HG03460 (cell line): Measurements from ENCODE around the gene PIGU.
"Not testable (repeated sequence)": the region's sequence is repeated elsewhere in the genome, so short reads cannot be mapped to it uniquely, and the experiment has no call there.

Source experiments
- ATAC-seq: cut with Tn5 transposase; IDR thresholded peaks from one replicate; pipeline ENCODE4 v1.9.1; 2021; ENCODE audit not compliant: unreplicated experiment

Gene PIGU

GRCh38 chr20:34624629-34625028 lies 52.3 kb downstream of the PIGU start:
- no peak for ATAC-seq

GRCh38 chr20:34622821-34623451 lies 54.0 kb downstream of the PIGU start:
- no peak for ATAC-seq

GRCh38 chr20:34621383-34622367 lies 55.2 kb downstream of the PIGU start:
- no peak for ATAC-seq

- no peak for ATAC-seq
Measured at GRCh38 chr20:34621036-34621343, 55.9 kb downstream of the PIGU start.

GRCh38 chr20:34618676-34619075 lies 58.2 kb downstream of the PIGU start:
- ATAC-seq: no peak

- ATAC-seq: not testable (repeated sequence)
Measured at GRCh38 chr20:34616913-34617312, 60.0 kb downstream of the PIGU start.

- no peak for ATAC-seq
Measured at GRCh38 chr20:34615477-34615876, 61.4 kb downstream of the PIGU start.

- not testable (repeated sequence) for ATAC-seq
Measured at GRCh38 chr20:34611976-34612375, 64.9 kb downstream of the PIGU start.

GRCh38 chr20:34607066-34607465 lies 69.8 kb downstream of the PIGU start:
- no peak for ATAC-seq

- no peak for ATAC-seq
Measured at GRCh38 chr20:34604980-34605788, 71.7 kb downstream of the PIGU start.

GRCh38 chr20:34600892-34601653 lies 75.8 kb downstream of the PIGU start:
- ATAC-seq: no peak

GRCh38 chr20:34595377-34596184 lies 81.3 kb downstream of the PIGU start:
- ATAC-seq: no peak

- no peak for ATAC-seq
Measured at GRCh38 chr20:34586488-34587163, 90.3 kb downstream of the PIGU start.

GRCh38 chr20:34585019-34585418 lies 91.9 kb downstream of the PIGU start:
- no peak for ATAC-seq

GRCh38 chr20:34583544-34583943 lies 93.3 kb downstream of the PIGU start:
- no peak for ATAC-seq

GRCh38 chr20:34582911-34583310 lies 94.0 kb downstream of the PIGU start:
- no peak for ATAC-seq

- ATAC-seq: no peak
Measured at GRCh38 chr20:34582221-34582620, 94.7 kb downstream of the PIGU start.

GRCh38 chr20:34581341-34582184 lies 95.3 kb downstream of the PIGU start:
- ATAC-seq: no peak
